ENCODE data around the gene NEB.

The NEB gene

DNA sequence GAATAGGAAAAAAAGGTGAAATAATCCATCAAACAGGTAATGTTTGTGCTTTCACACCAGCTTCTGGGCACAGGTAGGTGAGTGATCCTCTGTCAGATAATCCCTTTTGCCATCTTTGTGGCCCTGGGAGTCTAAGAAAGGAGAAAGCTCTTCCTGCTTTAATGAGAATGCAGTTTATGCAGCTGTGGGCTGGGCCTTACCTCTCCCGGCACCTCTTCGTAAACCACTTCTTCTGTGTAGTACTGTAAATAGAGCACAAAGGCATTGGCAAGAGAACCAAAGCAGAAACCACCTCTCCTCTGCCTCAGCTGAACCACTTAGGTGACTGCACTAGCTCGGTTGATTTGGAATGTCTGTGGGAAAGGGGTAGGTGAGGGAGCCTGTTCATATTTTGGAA lies 4.9 kb downstream of the NEB start:
- H2BK5ac ChIP-seq (ENCODE audit: low read depth, low read length, poor library complexity, severe bottlenecking) = no peak overlapping the region
- no peaks in the 10 kb centered on the region for H3K79me1 ChIP-seq (replicated peaks; ENCODE audit: low read length, poor library complexity, severe bottlenecking)
- H3K23ac ChIP-seq (ENCODE audit: low read length in 2 of 2) = no peak overlapping the region
- H3K14ac ChIP-seq (ENCODE audit: low read length in 2 of 2) = no peak overlapping the region
- no peak overlapping the region for H4K91ac ChIP-seq (ENCODE audit: low read length)
- no peak overlapping the region for H3K18ac ChIP-seq (ENCODE audit: low read depth in 1 of 2, low read length in 2 of 2)
- no peak overlapping the region for H4K8ac ChIP-seq (ENCODE audit: low read length)
- WGBS = 90% methylated on average over 3 of the region's 3 CpGs
- H2BK120ac ChIP-seq (ENCODE audit: low read depth, low read length) = no peak overlapping the region
- no peak overlapping the region for H3K4ac ChIP-seq (ENCODE audit: low read depth in 1 of 2, low read length in 2 of 2)
- no peaks in the 10 kb centered on the region for H3K36me3 ChIP-seq (ENCODE audit: control insufficient read depth in 1 of 2, insufficient read depth in 2 of 2, low read depth in 1 of 2, low read length in 2 of 2)
- no peaks in the 10 kb centered on the region for H3K27me3 ChIP-seq (ENCODE audit: control insufficient read depth in 1 of 2, insufficient read depth in 1 of 2, low read length in 2 of 2)
- H3K9me3 ChIP-seq (ENCODE audit: control insufficient read depth, low read length) = no peaks in the 10 kb centered on the region
- H2AFZ ChIP-seq (ENCODE audit: low read depth, low read length) = no peak overlapping the region
- H3K4me2 ChIP-seq (ENCODE audit: low read length, poor library complexity, severe bottlenecking) = peak overlapping the region; percentile 28
- no peak for DNase-seq
- no peak overlapping the region for H3K27ac ChIP-seq (ENCODE audit: low read length, poor library complexity, severe bottlenecking)
- no peak overlapping the region for H2BK15ac ChIP-seq (ENCODE audit: low read depth, poor library complexity, severe bottlenecking)
- no peaks in the 10 kb centered on the region for H3K4me1 ChIP-seq (ENCODE audit: control insufficient read depth, insufficient read depth, low read depth, low read length)
- H2BK12ac ChIP-seq (ENCODE audit: low read length in 2 of 2) = no peak overlapping the region
- H3K9ac ChIP-seq (ENCODE audit: low read length) = no peak overlapping the region
- no peak overlapping the region for H3K4me3 ChIP-seq (ENCODE audit: insufficient read depth in 1 of 2, low read depth in 1 of 2, low read length in 2 of 2)
- H2AK5ac ChIP-seq (ENCODE audit: low read length, severe bottlenecking) = no peak overlapping the region

DNA sequence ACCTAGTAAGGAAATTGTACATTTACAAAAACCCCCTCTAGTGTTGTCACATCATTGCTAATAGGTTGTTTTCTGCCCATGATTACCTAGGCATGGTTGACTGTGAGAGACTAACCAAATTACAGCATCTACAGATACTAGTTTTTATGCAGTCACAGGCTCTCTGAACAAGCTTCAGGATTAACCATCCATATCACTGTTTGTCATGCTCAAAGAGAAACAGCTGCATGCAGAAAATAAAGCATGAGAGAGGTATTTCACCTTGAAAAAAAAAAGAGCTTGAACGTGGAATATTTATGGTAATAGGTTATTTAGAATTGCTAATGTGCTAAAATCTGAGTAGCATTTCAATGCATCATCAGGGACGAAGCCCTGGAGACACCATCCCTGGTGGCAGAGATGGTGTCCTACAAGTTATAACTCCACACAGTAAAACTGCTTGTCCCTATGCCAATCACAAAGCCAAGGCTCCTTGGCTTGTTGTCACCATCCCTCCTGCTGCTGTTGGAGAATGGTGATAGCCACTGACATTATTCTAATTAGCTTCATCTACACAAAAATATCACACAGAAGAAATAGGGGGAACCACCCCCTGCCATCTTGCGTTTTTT lies 5.4 kb downstream of the NEB start:
- Histone ChIP-seq H3K18ac (ENCODE audit: low read depth in 1 of 2, low read length in 2 of 2) (no peak overlapping the region), H2BK5ac (ENCODE audit: low read depth, low read length, poor library complexity, severe bottlenecking) (no peak overlapping the region), H3K79me1 (replicated peaks; ENCODE audit: low read length, poor library complexity, severe bottlenecking) (no peaks in the 10 kb centered on the region), H3K14ac (ENCODE audit: low read length in 2 of 2) (no peak overlapping the region), H2BK12ac (ENCODE audit: low read length in 2 of 2) (no peak overlapping the region), H3K4me3 (ENCODE audit: insufficient read depth in 1 of 2, low read depth in 1 of 2, low read length in 2 of 2) (no peak overlapping the region), H3K27ac (ENCODE audit: low read length, poor library complexity, severe bottlenecking) (no peak overlapping the region), H3K4me2 (ENCODE audit: low read length, poor library complexity, severe bottlenecking) (no peak overlapping the region), H3K4ac (ENCODE audit: low read depth in 1 of 2, low read length in 2 of 2) (no peak overlapping the region), H3K9me3 (ENCODE audit: control insufficient read depth, low read length) (no peaks in the 10 kb centered on the region), H4K8ac (ENCODE audit: low read length) (no peak overlapping the region), H3K27me3 (ENCODE audit: control insufficient read depth in 1 of 2, insufficient read depth in 1 of 2, low read length in 2 of 2) (no peaks in the 10 kb centered on the region), H3K9ac (ENCODE audit: low read length) (no peak overlapping the region), H2AFZ (ENCODE audit: low read depth, low read length) (no peak overlapping the region), H4K91ac (ENCODE audit: low read length) (no peak overlapping the region), H2AK5ac (ENCODE audit: low read length, severe bottlenecking) (no peak overlapping the region), H2BK120ac (ENCODE audit: low read depth, low read length) (no peak overlapping the region), H3K23ac (ENCODE audit: low read length in 2 of 2) (no peak overlapping the region), H3K36me3 (ENCODE audit: control insufficient read depth in 1 of 2, insufficient read depth in 2 of 2, low read depth in 1 of 2, low read length in 2 of 2) (no peaks in the 10 kb centered on the region), H2BK15ac (ENCODE audit: low read depth, poor library complexity, severe bottlenecking) (no peak overlapping the region), H3K4me1 (ENCODE audit: control insufficient read depth, insufficient read depth, low read depth, low read length) (no peaks in the 10 kb centered on the region)
- no peak for DNase-seq
- WGBS = 71% methylated on average over 3 of the region's 3 CpGs

DNA sequence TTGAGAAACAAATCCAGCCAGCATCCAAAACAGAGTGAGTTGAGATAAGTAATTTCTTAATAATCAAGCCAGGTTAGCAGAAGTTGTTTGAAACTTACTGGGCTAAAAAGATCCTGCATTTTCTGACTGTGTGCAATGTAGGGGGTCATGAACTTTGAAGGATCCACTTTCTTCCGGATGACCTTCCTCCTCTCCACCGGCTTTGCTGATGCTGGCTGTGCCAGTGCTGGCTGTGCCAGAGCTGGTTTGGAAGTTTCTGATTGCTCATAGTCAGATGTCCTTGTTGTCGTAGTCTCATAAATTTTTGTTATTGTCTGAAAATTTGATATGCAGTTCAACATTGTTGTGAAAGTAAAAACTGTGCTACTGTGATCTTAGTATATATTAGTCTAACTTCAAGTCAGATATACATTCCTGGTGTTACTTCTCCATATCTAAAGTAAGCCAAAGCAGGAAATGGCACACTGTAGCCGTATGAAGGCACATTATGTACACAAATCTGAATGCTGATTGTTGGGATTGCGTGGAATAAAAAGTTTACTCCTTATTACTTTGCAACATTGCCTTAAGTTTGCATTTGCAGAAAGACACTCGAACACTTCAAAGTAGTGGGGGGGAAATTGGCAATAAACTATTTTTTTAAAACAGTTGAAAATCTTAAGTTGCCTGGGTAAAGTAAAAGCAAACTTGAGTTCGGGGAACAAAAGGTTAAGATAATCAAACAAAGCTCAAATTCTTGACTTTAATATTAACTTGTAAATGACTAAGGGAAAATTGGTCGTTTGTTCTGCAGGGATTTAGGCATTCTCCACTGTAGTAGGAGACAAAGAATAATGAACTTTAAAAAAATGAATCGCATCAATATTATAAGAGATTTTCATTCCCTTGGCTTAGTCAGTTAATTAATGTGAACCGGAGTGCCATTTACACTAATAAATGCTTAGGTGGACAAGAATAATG lies 6.4 kb downstream of the NEB start:
- no peak overlapping the region for H2BK120ac ChIP-seq (ENCODE audit: low read depth, low read length)
- no peak overlapping the region for H3K18ac ChIP-seq (ENCODE audit: low read depth in 1 of 2, low read length in 2 of 2)
- no peak overlapping the region for H3K9ac ChIP-seq (ENCODE audit: low read length)
- no peak overlapping the region for H2BK5ac ChIP-seq (ENCODE audit: low read depth, low read length, poor library complexity, severe bottlenecking)
- WGBS = 89% methylated on average over 5 of the region's 10 CpGs
- no peaks in the 10 kb centered on the region for H3K27me3 ChIP-seq (ENCODE audit: control insufficient read depth in 1 of 2, insufficient read depth in 1 of 2, low read length in 2 of 2)
- H3K4ac ChIP-seq (ENCODE audit: low read depth in 1 of 2, low read length in 2 of 2) = no peak overlapping the region
- H3K79me1 ChIP-seq (replicated peaks; ENCODE audit: low read length, poor library complexity, severe bottlenecking) = no peaks in the 10 kb centered on the region
- no peak overlapping the region for H2BK12ac ChIP-seq (ENCODE audit: low read length in 2 of 2)
- no peak overlapping the region for H2AFZ ChIP-seq (ENCODE audit: low read depth, low read length)
- no peak overlapping the region for H2BK15ac ChIP-seq (ENCODE audit: low read depth, poor library complexity, severe bottlenecking)
- H3K23ac ChIP-seq (ENCODE audit: low read length in 2 of 2) = no peak overlapping the region
- no peaks in the 10 kb centered on the region for H3K9me3 ChIP-seq (ENCODE audit: control insufficient read depth, low read length)
- H3K4me1 ChIP-seq (ENCODE audit: control insufficient read depth, insufficient read depth, low read depth, low read length) = no peaks in the 10 kb centered on the region
- no peak for DNase-seq
- H2AK5ac ChIP-seq (ENCODE audit: low read length, severe bottlenecking) = no peak overlapping the region
- no peak overlapping the region for H4K8ac ChIP-seq (ENCODE audit: low read length)
- H3K27ac ChIP-seq (ENCODE audit: low read length, poor library complexity, severe bottlenecking) = no peak overlapping the region
- no peak overlapping the region for H3K4me2 ChIP-seq (ENCODE audit: low read length, poor library complexity, severe bottlenecking)
- H3K36me3 ChIP-seq (ENCODE audit: control insufficient read depth in 1 of 2, insufficient read depth in 2 of 2, low read depth in 1 of 2, low read length in 2 of 2) = no peaks in the 10 kb centered on the region
- H4K91ac ChIP-seq (ENCODE audit: low read length) = no peak overlapping the region
- no peak overlapping the region for H3K4me3 ChIP-seq (ENCODE audit: insufficient read depth in 1 of 2, low read depth in 1 of 2, low read length in 2 of 2)
- no peak overlapping the region for H3K14ac ChIP-seq (ENCODE audit: low read length in 2 of 2)

DNA sequence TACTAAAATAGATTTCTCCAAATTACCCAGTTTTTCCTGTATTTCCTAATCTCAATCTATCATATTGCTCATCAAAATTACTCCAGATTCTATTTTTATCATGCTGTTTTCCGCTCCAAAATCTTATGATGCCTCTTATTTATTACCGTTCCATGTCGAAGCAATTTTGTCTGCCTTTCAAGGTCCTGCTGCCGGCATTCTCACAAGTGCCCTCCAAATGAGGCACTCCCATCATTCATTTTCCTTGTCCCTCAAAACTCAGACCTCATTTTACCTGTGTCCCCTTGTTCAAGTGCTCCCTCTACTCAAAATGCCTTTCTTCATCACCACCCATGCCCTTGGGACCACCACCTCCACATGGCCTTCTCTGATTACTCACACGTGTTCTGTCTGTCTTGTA lies 13.1 kb downstream of the NEB start:
- Histone ChIP-seq H3K4me1 (ENCODE audit: control insufficient read depth, insufficient read depth, low read depth, low read length) (no peaks in the 10 kb centered on the region), H4K8ac (ENCODE audit: low read length) (no peak overlapping the region)

More for the DNA sequence above, 13.1 kb downstream of the NEB start:
- no peak overlapping the region for H3K27ac ChIP-seq (ENCODE audit: low read length, poor library complexity, severe bottlenecking)
- no peak overlapping the region for H3K18ac ChIP-seq (ENCODE audit: low read depth in 1 of 2, low read length in 2 of 2)
- H3K4me2 ChIP-seq (ENCODE audit: low read length, poor library complexity, severe bottlenecking) = no peak overlapping the region
- no peak overlapping the region for H3K4me3 ChIP-seq (ENCODE audit: insufficient read depth in 1 of 2, low read depth in 1 of 2, low read length in 2 of 2)
- no peak overlapping the region for H3K4ac ChIP-seq (ENCODE audit: low read depth in 1 of 2, low read length in 2 of 2)
- no peak overlapping the region for H4K91ac ChIP-seq (ENCODE audit: low read length)
- no peaks in the 10 kb centered on the region for H3K27me3 ChIP-seq (ENCODE audit: control insufficient read depth in 1 of 2, insufficient read depth in 1 of 2, low read length in 2 of 2)
- H2BK12ac ChIP-seq (ENCODE audit: low read length in 2 of 2) = no peak overlapping the region
- no peak overlapping the region for H3K9ac ChIP-seq (ENCODE audit: low read length)
- H3K9me3 ChIP-seq (ENCODE audit: control insufficient read depth, low read length) = no peaks in the 10 kb centered on the region
- H2BK120ac ChIP-seq (ENCODE audit: low read depth, low read length) = no peak overlapping the region
- H3K79me1 ChIP-seq (replicated peaks; ENCODE audit: low read length, poor library complexity, severe bottlenecking) = no peaks in the 10 kb centered on the region
- no peak overlapping the region for H2BK5ac ChIP-seq (ENCODE audit: low read depth, low read length, poor library complexity, severe bottlenecking)
- H3K14ac ChIP-seq (ENCODE audit: low read length in 2 of 2) = no peak overlapping the region
- no peak for DNase-seq
- H2AK5ac ChIP-seq (ENCODE audit: low read length, severe bottlenecking) = no peak overlapping the region
- 93% methylated on average over 4 of the region's 5 CpGs for WGBS
- H2AFZ ChIP-seq (ENCODE audit: low read depth, low read length) = no peak overlapping the region
- no peak overlapping the region for H2BK15ac ChIP-seq (ENCODE audit: low read depth, poor library complexity, severe bottlenecking)
- no peaks in the 10 kb centered on the region for H3K36me3 ChIP-seq (ENCODE audit: control insufficient read depth in 1 of 2, insufficient read depth in 2 of 2, low read depth in 1 of 2, low read length in 2 of 2)
- no peak overlapping the region for H3K23ac ChIP-seq (ENCODE audit: low read length in 2 of 2)

Data from mesenchymal stem cell (in vitro differentiated cells and primary cell).